ENCODE data around the gene MIS18A.
"Not testable (repeated sequence)": the region's sequence is repeated elsewhere in the genome, so short reads cannot be mapped to it uniquely, and the experiment has no call there.

MIS18A gene

DNA sequence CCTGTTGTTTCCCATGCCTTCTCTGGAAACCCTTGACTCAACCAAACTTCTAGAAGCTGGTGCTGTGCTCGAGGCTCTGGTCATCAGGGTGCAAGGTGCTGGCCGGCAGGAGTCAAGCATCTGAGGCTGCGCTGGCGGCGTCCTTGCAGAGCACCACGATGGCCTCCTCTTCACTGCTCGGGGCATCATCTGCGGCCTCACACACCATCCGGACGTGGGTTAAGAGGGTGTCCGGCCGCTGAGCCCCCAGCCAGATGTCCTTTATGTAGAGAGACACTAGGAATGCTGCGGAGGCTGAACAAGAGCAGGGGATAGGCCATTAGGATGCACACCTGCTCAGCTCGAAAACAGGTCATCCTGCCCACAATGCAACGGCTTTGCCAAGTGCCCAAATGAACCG is 36.0 kb upstream of the MIS18A start:
- TF ChIP-seq, protein P1, sequence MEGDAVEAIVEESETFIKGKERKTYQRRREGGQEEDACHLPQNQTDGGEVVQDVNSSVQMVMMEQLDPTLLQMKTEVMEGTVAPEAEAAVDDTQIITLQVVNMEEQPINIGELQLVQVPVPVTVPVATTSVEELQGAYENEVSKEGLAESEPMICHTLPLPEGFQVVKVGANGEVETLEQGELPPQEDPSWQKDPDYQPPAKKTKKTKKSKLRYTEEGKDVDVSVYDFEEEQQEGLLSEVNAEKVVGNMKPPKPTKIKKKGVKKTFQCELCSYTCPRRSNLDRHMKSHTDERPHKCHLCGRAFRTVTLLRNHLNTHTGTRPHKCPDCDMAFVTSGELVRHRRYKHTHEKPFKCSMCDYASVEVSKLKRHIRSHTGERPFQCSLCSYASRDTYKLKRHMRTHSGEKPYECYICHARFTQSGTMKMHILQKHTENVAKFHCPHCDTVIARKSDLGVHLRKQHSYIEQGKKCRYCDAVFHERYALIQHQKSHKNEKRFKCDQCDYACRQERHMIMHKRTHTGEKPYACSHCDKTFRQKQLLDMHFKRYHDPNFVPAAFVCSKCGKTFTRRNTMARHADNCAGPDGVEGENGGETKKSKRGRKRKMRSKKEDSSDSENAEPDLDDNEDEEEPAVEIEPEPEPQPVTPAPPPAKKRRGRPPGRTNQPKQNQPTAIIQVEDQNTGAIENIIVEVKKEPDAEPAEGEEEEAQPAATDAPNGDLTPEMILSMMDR (IDR thresholded peaks at IDR 0.05; ENCODE audit: control extremely low read depth, extremely low read depth, low read depth, missing control alignments) = no peak
- ChIA-PET CTCF (no interaction called here), POLR2A (no interaction called here)
- DNase-seq (ENCODE audit: extremely low spot score) = no peak

DNA sequence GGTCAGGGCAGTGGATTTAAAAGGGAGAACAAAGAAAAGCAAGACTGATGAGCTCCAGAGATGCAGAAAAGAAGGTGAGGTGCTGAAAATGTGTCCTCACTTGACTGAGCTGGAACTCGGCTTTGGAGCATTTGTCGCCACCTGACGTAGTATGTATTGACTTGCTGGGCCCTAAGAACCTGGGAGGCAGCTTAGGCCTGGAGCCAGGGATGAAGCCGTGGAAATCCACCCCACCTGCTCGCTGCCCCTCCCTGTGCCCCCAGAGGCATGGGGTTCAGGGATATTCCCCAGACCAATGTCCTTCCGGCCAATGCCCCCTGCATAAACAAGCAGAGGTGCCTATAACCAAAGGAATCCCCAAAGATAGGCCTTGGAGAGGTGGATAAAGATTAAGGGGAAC is 34.1 kb upstream of the MIS18A start:
- DNase-seq (ENCODE audit: extremely low spot score) = no peak
- TF ChIP-seq, protein P1 (IDR thresholded peaks at IDR 0.05; ENCODE audit: control extremely low read depth, extremely low read depth, low read depth, missing control alignments) = no peak
- CTCF ChIA-PET = interaction anchor here (1.0 kb wide), 1 partner anchor 41 kb away, joined by 3 read pairs; no protein-coding TSS in a partner anchor
- POLR2A ChIA-PET = no interaction called here

DNA sequence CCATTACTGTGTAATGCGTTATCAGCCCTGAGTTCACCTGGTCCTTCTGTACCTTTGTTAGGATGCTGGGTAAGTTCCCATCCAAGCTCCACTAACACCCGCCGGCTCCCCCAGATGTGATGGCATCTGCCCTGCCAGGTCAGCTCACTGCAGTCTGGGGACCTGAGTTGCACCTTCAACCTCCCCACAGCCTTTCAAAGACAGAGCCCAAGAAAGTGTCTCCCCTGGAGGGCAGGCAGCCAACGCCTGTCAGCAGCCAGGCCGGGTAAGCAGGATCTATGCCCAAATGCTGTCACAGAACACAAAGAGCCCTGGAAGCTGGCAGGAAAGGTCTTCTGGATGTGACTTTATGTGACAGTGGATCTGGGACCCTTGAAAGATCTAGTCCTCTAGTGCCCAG is 33.5 kb upstream of the MIS18A start:
- ChIA-PET CTCF (no interaction called here), POLR2A (no interaction called here)
- TF ChIP-seq, protein P1 (IDR thresholded peaks at IDR 0.05; ENCODE audit: control extremely low read depth, extremely low read depth, low read depth, missing control alignments) = no peak
- DNase-seq (ENCODE audit: extremely low spot score) = no peak

DNA sequence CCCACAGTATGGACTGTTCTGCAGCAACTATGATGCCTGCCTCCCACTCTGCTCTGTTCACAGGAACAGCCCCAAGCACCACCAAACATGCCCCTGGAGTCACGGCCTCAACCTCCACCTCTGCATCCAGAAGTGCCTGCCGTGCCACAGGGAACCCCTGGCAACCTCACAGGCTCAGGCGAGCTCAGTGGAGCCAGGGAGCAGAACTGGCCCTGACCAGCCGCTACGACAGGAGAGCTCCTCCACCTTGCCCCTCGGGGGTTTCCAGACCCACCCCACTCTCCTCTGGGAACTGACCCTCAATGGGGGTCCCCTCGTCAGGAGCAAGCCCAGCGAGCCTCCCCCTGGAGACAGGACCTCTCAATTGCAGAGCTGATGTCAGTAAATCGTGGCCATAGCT is 32.8 kb upstream of the MIS18A start:
- ChIA-PET CTCF (no interaction called here), POLR2A (no interaction called here)
- TF ChIP-seq, protein P1 (IDR thresholded peaks at IDR 0.05; ENCODE audit: control extremely low read depth, extremely low read depth, low read depth, missing control alignments) = no peak
- DNase-seq (ENCODE audit: extremely low spot score) = no peak

DNA sequence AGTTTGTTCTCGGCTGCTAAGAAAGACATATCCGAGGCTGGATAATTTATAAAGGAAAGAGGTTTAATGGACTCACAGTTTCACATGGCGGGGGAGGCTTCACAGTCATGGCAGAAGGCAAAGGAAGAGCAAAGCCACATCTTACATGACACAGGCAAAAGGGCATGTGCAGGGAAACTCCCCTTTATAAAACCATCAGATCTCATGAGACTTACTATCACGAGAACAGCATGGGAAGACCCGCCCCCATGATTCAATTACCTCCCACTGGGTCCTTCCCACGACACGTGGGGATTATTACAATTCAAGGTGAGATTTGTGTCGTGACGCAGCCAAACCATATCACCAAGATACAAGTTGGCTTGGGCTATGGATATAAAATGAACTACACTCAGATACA is 32.1 kb upstream of the MIS18A start:
- POLR2A ChIA-PET; CTCF ChIA-PET; DNase-seq (ENCODE audit: extremely low spot score): not testable (repeated sequence)

DNA sequence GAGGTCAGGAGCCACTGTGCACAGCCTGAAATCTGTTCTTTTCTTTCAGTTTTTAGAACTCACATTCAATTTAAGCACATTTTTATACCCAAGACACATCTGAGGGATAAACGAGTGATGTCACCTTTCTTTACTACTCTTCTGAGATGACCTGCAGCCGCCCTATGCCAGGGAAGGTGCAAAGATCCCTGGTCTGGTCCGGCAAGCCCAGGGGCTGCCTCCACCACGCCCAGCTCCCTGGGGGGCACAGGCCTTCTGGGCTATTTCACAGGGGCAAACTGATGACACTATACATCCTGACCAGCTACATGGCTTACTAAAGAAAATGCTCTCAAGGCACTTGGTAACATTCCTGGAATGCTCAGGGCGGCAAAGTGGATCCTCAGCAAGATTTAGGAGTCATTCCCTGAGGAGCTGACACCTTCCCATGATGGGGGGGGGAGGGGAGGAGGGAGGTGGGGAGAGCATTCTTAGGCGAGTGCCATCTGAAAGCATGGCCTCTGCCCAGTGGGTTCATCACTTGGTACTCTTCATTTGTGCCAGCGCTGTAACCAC is 31.1 kb upstream of the MIS18A start:
- no peak for DNase-seq (ENCODE audit: extremely low spot score)
- CTCF ChIA-PET = interaction anchor here (1.2 kb wide), 1 partner anchor 61 kb away, joined by 3 read pairs; no protein-coding TSS in a partner anchor
- TF ChIP-seq, protein P1 (IDR thresholded peaks at IDR 0.05; ENCODE audit: control extremely low read depth, extremely low read depth, low read depth, missing control alignments) = no peak
- POLR2A ChIA-PET = no interaction called here

DNA sequence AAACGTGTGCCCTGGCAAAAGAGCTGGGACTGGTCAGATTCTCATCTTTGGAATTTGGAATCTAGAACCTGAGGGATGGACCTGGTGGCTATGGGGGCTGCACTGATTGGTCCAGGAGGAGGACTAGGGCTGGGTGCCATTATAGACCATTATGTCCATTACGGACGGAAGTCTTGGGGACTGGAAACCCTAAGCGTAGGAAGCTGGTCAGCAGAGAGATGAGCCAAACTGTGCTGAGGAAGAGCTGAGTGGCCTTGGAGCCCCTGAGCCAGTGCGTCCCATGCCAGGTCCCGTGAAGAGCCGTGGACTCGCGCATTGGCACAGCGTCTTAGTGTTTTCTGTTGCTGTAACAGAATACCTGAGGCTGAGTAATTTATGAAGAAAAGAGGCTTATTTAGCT is 29.8 kb upstream of the MIS18A start:
- TF ChIP-seq, protein P1 (IDR thresholded peaks at IDR 0.05; ENCODE audit: control extremely low read depth, extremely low read depth, low read depth, missing control alignments) = no peak
- ChIA-PET CTCF (no interaction called here), POLR2A (no interaction called here)
- DNase-seq (ENCODE audit: extremely low spot score) = no peak
